ENCODE results near the gene IGFBP7. TPM values are rescaled to one million over a fixed set of nuclear protein-coding genes. Genes with fewer than 3 reads are reported as not detected.

Gene IGFBP7
- total and polyA plus RNA-seq, 2 donors from 2014 or later, result 1,703 to 2,157 TPM

GRCh38 chr4:57156242-57156990 lies 46.2 kb upstream of the IGFBP7 start:
- TF ChIP-seq CTCF (IDR thresholded peaks at IDR 0.05; ENCODE audit: borderline replicate concordance, extremely low read depth, insufficient read depth), result no peak
- H3K27ac ChIP-seq (ENCODE audit: low read depth in 2 of 2, low read length in 2 of 2), result no peak overlapping the region
- H3K9me3 ChIP-seq (ENCODE audit: control insufficient read depth in 2 of 3, insufficient read depth in 1 of 3, low read length in 3 of 3), result no peaks in the 10 kb centered on the region
- H3K36me3 ChIP-seq (ENCODE audit: control insufficient read depth in 2 of 3, insufficient read depth in 3 of 3, low read length in 3 of 3), result no peaks in the 10 kb centered on the region
- no peak overlapping the region for H3K4me3 ChIP-seq (ENCODE audit: low read length in 3 of 3)
- no peaks in the 10 kb centered on the region for H3K27me3 ChIP-seq (ENCODE audit: control insufficient read depth, insufficient read depth, low read length)
- no peak for DNase-seq
- intact Hi-C loops (cut with DNase I), result no loop called here
- FAIRE-seq, result no peak
- H3K9ac ChIP-seq (ENCODE audit: low read length in 3 of 3), result no peak overlapping the region
- H3K4me1 ChIP-seq (ENCODE audit: control insufficient read depth in 2 of 3, insufficient read depth in 2 of 3, low read depth in 1 of 3, low read length in 3 of 3), result no peaks in the 10 kb centered on the region

- no peaks in the 10 kb centered on the region for H3K9me3 ChIP-seq (ENCODE audit: control insufficient read depth in 2 of 3, insufficient read depth in 1 of 3, low read length in 3 of 3)
- H3K36me3 ChIP-seq (ENCODE audit: control insufficient read depth in 2 of 3, insufficient read depth in 3 of 3, low read length in 3 of 3), result no peaks in the 10 kb centered on the region
- DNase-seq (no peak), FAIRE-seq (no peak)
- no peak overlapping the region for H3K4me3 ChIP-seq (ENCODE audit: low read length in 3 of 3)
- intact Hi-C loops (cut with DNase I), result no loop called here
- no peak overlapping the region for H3K27ac ChIP-seq (ENCODE audit: low read depth in 2 of 2, low read length in 2 of 2)
- TF ChIP-seq CTCF (IDR thresholded peaks at IDR 0.05; ENCODE audit: borderline replicate concordance, extremely low read depth, insufficient read depth), result no peak
- no peak overlapping the region for H3K9ac ChIP-seq (ENCODE audit: low read length in 3 of 3)
- no peaks in the 10 kb centered on the region for H3K27me3 ChIP-seq (ENCODE audit: control insufficient read depth, insufficient read depth, low read length)
- no peaks in the 10 kb centered on the region for H3K4me1 ChIP-seq (ENCODE audit: control insufficient read depth in 2 of 3, insufficient read depth in 2 of 3, low read depth in 1 of 3, low read length in 3 of 3)
These were observed 44.7 kb upstream of the IGFBP7 start for GRCh38 chr4:57154926-57155325.

GRCh38 chr4:57154191-57154590 lies 44.0 kb upstream of the IGFBP7 start:
- Histone ChIP-seq H3K4me3 (ENCODE audit: low read length in 3 of 3) (no peak overlapping the region), H3K36me3 (ENCODE audit: control insufficient read depth in 2 of 3, insufficient read depth in 3 of 3, low read length in 3 of 3) (no peaks in the 10 kb centered on the region), H3K9ac (ENCODE audit: low read length in 3 of 3) (no peak overlapping the region), H3K27ac (ENCODE audit: low read depth in 2 of 2, low read length in 2 of 2) (no peak overlapping the region), H3K9me3 (ENCODE audit: control insufficient read depth in 2 of 3, insufficient read depth in 1 of 3, low read length in 3 of 3) (no peaks in the 10 kb centered on the region), H3K4me1 (ENCODE audit: control insufficient read depth in 2 of 3, insufficient read depth in 2 of 3, low read depth in 1 of 3, low read length in 3 of 3) (no peaks in the 10 kb centered on the region), H3K27me3 (ENCODE audit: control insufficient read depth, insufficient read depth, low read length) (no peaks in the 10 kb centered on the region)
- no peak for DNase-seq
- no peak for TF ChIP-seq CTCF (IDR thresholded peaks at IDR 0.05; ENCODE audit: borderline replicate concordance, extremely low read depth, insufficient read depth)
- no peak for FAIRE-seq
- intact Hi-C loops (cut with DNase I), result no loop called here

- intact Hi-C loops (cut with DNase I), result no loop called here
- no peak for DNase-seq
- no peak overlapping the region for H3K9ac ChIP-seq (ENCODE audit: low read length in 3 of 3)
- H3K9me3 ChIP-seq (ENCODE audit: control insufficient read depth in 2 of 3, insufficient read depth in 1 of 3, low read length in 3 of 3), result no peaks in the 10 kb centered on the region
- no peak overlapping the region for H3K4me3 ChIP-seq (ENCODE audit: low read length in 3 of 3)
- H3K27me3 ChIP-seq (ENCODE audit: control insufficient read depth, insufficient read depth, low read length), result no peaks in the 10 kb centered on the region
- FAIRE-seq, result no peak
- no peaks in the 10 kb centered on the region for H3K4me1 ChIP-seq (ENCODE audit: control insufficient read depth in 2 of 3, insufficient read depth in 2 of 3, low read depth in 1 of 3, low read length in 3 of 3)
- no peak for TF ChIP-seq CTCF (IDR thresholded peaks at IDR 0.05; ENCODE audit: borderline replicate concordance, extremely low read depth, insufficient read depth)
- H3K27ac ChIP-seq (ENCODE audit: low read depth in 2 of 2, low read length in 2 of 2), result no peak overlapping the region
- no peaks in the 10 kb centered on the region for H3K36me3 ChIP-seq (ENCODE audit: control insufficient read depth in 2 of 3, insufficient read depth in 3 of 3, low read length in 3 of 3)
These were observed 43.0 kb upstream of the IGFBP7 start for GRCh38 chr4:57153207-57153606.

Measured in kidney (tissue), 14 donors.